K562 (cell line): ENCODE measurements around the gene MPL. TPM values are rescaled to one million over a fixed set of nuclear protein-coding genes. Genes with fewer than 3 reads are reported as not detected.

ENCODE experiments used
- ATF7 ChIP-seq: fragments of 450-650 bp; IDR thresholded peaks from 2 replicates; pipeline ENCODE4 v1.7.1; 2014; ENCODE audit warnings: mild to moderate bottlenecking, moderate library complexity
- DIDO1 ChIP-seq: fragments of 450-650 bp; IDR thresholded peaks from 2 replicates; pipeline ENCODE4 v1.6.1; 2016; ENCODE audit warnings: low read depth, missing biosample characterization, missing genetic modification characterization
- DLX4 ChIP-seq: fragments of 250-450 bp; sonication (Bioruptor Pico); IDR thresholded peaks from 2 replicates; pipeline ENCODE4 v1.6.1; 2021; ENCODE audit warnings: mild to moderate bottlenecking
- HEY1 ChIP-seq: fragments of 250-450 bp; sonication (Bioruptor Pico); IDR thresholded peaks from 2 replicates; pipeline ENCODE4 v1.5.0; 2020; ENCODE audit warnings: mild to moderate bottlenecking, moderate library complexity, borderline replicate concordance
- NFE2 ChIP-seq: IDR thresholded peaks from 2 replicates; pipeline ENCODE4 v1.6.1; 2014; ENCODE audit warnings: antibody characterized with exemption, low read depth
- NR2F6 ChIP-seq: fragments of 450-650 bp; formaldehyde crosslinking; IDR thresholded peaks from 2 replicates; pipeline ENCODE4 v1.4.0; 2020; ENCODE audit warnings: mild to moderate bottlenecking
- OTX1 ChIP-seq: fragments of 450-650 bp; formaldehyde crosslinking; IDR thresholded peaks from 2 replicates; pipeline ENCODE4 v1.4.0; 2022; ENCODE audit warnings: mild to moderate bottlenecking
- POLR3A ChIP-seq: IDR thresholded peaks from 2 replicates; pipeline ENCODE4 v1.6.1; 2011; ENCODE audit warnings: borderline replicate concordance, mild to moderate bottlenecking, moderate library complexity; ENCODE audit not compliant: insufficient read length, insufficient read depth; ENCODE audit errors: extremely low read depth
- SMAD2 ChIP-seq: fragments of 150-350 bp; IDR thresholded peaks from 2 replicates; pipeline ENCODE4 v1.6.1; 2014; ENCODE audit warnings: low read depth, mild to moderate bottlenecking, low read length
- USF2 ChIP-seq: sonication (generic); formaldehyde crosslinking; IDR thresholded peaks from 2 replicates; pipeline ENCODE4 v1.5.0; 2020; ENCODE audit warnings: missing genetic modification reagents
- YY1 ChIP-seq, 3 experiments: IDR thresholded peaks; 2 replicates each; pipeline ENCODE4 v1.6.1; 2011; ENCODE audit warnings: low read length in 2 of 3, mild to moderate bottlenecking in 2 of 3, moderate library complexity in 2 of 3, borderline replicate concordance in 1 of 3, control low read depth in 1 of 3, low read depth in 1 of 3; ENCODE audit not compliant: insufficient read depth in 3 of 3, insufficient replicate concordance in 2 of 3, control insufficient read depth in 1 of 3, insufficient read length in 1 of 3; ENCODE audit errors: extremely low read depth in 1 of 3
- ZBTB34 ChIP-seq: fragments of 250-450 bp; sonication (Bioruptor Pico); IDR thresholded peaks from 2 replicates; pipeline ENCODE4 v1.8.0; 2021; ENCODE audit warnings: mild to moderate bottlenecking, moderate library complexity
- ZFP91 ChIP-seq: sonication (generic); formaldehyde crosslinking; IDR thresholded peaks from 2 replicates; pipeline ENCODE4 v1.8.0; 2022; ENCODE audit warnings: mild to moderate bottlenecking, missing genetic modification reagents
- ZNF316 ChIP-seq: fragments of 450-650 bp; IDR thresholded peaks from 2 replicates; pipeline ENCODE4 v1.6.1; 2016
- ZNF57 ChIP-seq: fragments of 450-650 bp; formaldehyde crosslinking; IDR thresholded peaks from 2 replicates; pipeline ENCODE4 v1.4.0; 2020; ENCODE audit warnings: mild to moderate bottlenecking, moderate library complexity
- ZNF609 ChIP-seq: sonication (generic); formaldehyde crosslinking; IDR thresholded peaks from 2 replicates; pipeline ENCODE4 v1.8.1; 2023; ENCODE audit warnings: missing genetic modification reagents, mild to moderate bottlenecking, borderline replicate concordance
- ZNF785 ChIP-seq: fragments of 250-450 bp; sonication (Bioruptor Pico); IDR thresholded peaks from 2 replicates; pipeline ENCODE4 v1.4.0; 2020; ENCODE audit warnings: mild to moderate bottlenecking
- polyA plus RNA-seq, 8 experiments: library from polyadenylated mRNA; depleted of rRNA in 4 of 8; stranded (reverse) in 5 of 8; unstranded in 3 of 8; fragments of >200 nt; fragmentation: Nextera tagmentation in 2 of 8; fragmentation: Illumina TruSeq in 1 of 8; extraction: Ambion mirVana in 2 of 8; extraction: Trizol in 1 of 8; gene quantifications; 2 replicates each; pipeline versions ENCODE4 v1.2.1 to v1.2.3, GENCODE V29; 2011 to 2014; ENCODE audit warnings: inconsistent platforms in 1 of 8, missing spikeins in 1 of 8
- total RNA-seq, 7 experiments: library from RNA; depleted of rRNA in 6 of 7; stranded (reverse); fragments of >200 nt in 6 of 7; fragmentation: Illumina TruSeq in 2 of 7; extraction: Trizol in 2 of 7; gene quantifications; 2 replicates each; pipeline versions ENCODE4 v1.2.1 to v1.2.3, GENCODE V29; 2011 to 2021; ENCODE audit warnings: low replicate concordance in 1 of 7

The MPL gene
- total and polyA plus RNA-seq, 9 of the 15 experiments (the other 6 are each of a cell fraction or from before 2014, with no cell fraction given) = not detected

- TF ChIP-seq NFE2 (no peak), USF2 (CRISPR knock-in tag) (no peak; the same call in 1 of the 2 replicates), ZBTB34 (no peak), DIDO1 (no peak), POLR3A (no peak), HEY1 (no peak), ZFP91 (CRISPR knock-in tag) (no peak), ZNF609 (no peak), SMAD2 (no peak), NR2F6 (CRISPR knock-in tag) (no peak), DLX4 (no peak), OTX1 (CRISPR knock-in tag) (no peak), ZNF785 (CRISPR knock-in tag) (no peak), ZNF57 (CRISPR knock-in tag) (no peak), ZNF316 (no peak), ATF7 (no peak), YY1 (IDR thresholded peaks at IDR 0.05; ENCODE audit: borderline replicate concordance in 1 of 3, control insufficient read depth in 1 of 3, extremely low read depth in 1 of 3, insufficient read depth in 3 of 3, insufficient read length in 1 of 3, insufficient replicate concordance in 2 of 3, low read depth in 1 of 3, low read length in 2 of 3) (no peak)
These were observed 29.6 kb downstream of the MPL start (continued) for GRCh38 chr1:43367026-43367903.
